Tibial artery (tissue), 4 donors: Measurements from ENCODE around the gene DRAP1.
"Not testable (repeated sequence)": the region's sequence is repeated elsewhere in the genome, so short reads cannot be mapped to it uniquely, and the experiment has no call there.

Experiments used
- DNase-seq, 2 donors: peaks; one replicate each; pipeline ENCODE4 v3.0.0-alpha.2; 2019
- H3K27ac ChIP-seq, 2 donors: fragments of 200-600 bp; sonication (generic) in 1 of 2; 1 replicate in 1 of 2; 2 replicates in 1 of 2; pipeline ENCODE4 v1.5.1; 2018 to 2019; ENCODE audit warnings: mild to moderate bottlenecking in 1 of 2
- H3K27me3 ChIP-seq, 2 donors: fragments of 200-600 bp; sonication (generic) in 1 of 2; one replicate each; pipeline versions ENCODE4 v1.5.1 to v1.6.0; 2016 to 2019
- H3K36me3 ChIP-seq, 3 donors: fragments of 200-600 bp; sonication (generic) in 2 of 3; one replicate each; pipeline ENCODE4 v1.5.1; 2016 to 2019; ENCODE audit warnings: mild to moderate bottlenecking in 2 of 3
- H3K4me1 ChIP-seq, 4 donors: fragments of 200-600 bp; sonication (generic) in 2 of 4; 1 replicate in 3 of 4; 2 replicates in 1 of 4; pipeline ENCODE4 v1.5.1; 2016 to 2019
- H3K4me3 ChIP-seq, 2 donors: fragments of 200-600 bp; sonication (generic) in 1 of 2; 1 replicate in 1 of 2; 2 replicates in 1 of 2; pipeline ENCODE4 v1.5.1; 2018 to 2019; ENCODE audit warnings: mild to moderate bottlenecking in 2 of 2
- H3K9me3 ChIP-seq, 3 donors: fragments of 200-600 bp; sonication (generic) in 1 of 3; one replicate each; pipeline ENCODE4 v1.5.1; 2016 to 2019
- CTCF ChIP-seq, 2 experiments: fragments of 200-600 bp in 1 of 2; fragments of 450-650 bp in 1 of 2; IDR thresholded peaks; one replicate each; pipeline ENCODE4 v1.5.1; 2017 to 2019; ENCODE audit warnings: antibody characterized with exemption in 2 of 2, mild to moderate bottlenecking in 1 of 2, moderate library complexity in 1 of 2
- intact Hi-C: fragments of 100-400 bp; cut with DNase I; formaldehyde crosslinking; loops from one replicate; pipeline ENCODE4 v1.15.0; 2023; ENCODE audit warnings: low total_unique reads

DRAP1 gene

GRCh38 chr11:65890324-65891218 lies 28.7 kb upstream of the DRAP1 start, which contains the start of gene CCDC85B:
Gene CCDC85B (plus strand): TSS chr11:65890673. CDS start chr11:65890784, 111 bp downstream.
- intact Hi-C loops: no loop called here
- Histone ChIP-seq H3K4me3 (peak within 1 kb of the TSS; percentile 61 to 83), H3K9me3 (no peaks in the 10 kb centered on the region), H3K36me3 (peaks cover 0 to 13% (median 4%) of the 10 kb centered on the region in 3 donors), H3K4me1 (peaks cover 6 to 68% (median 55%) of the 10 kb centered on the region in 4 donors), H3K27me3 (no peaks in the 10 kb centered on the region), H3K27ac (peak within 1 kb of the TSS; percentile 93 to 95)
- peak; percentile 99 to 100 for DNase-seq
- peak in 1 of 2 experiments; percentile 33 for TF ChIP-seq CTCF (IDR thresholded peaks at IDR 0.05)

GRCh38 chr11:65891219-65892136 lies 27.7 kb upstream of the DRAP1 start:
- H3K9me3 ChIP-seq: no peaks in the 10 kb centered on the region
- H3K27me3 ChIP-seq: no peaks in the 10 kb centered on the region
- TF ChIP-seq CTCF (IDR thresholded peaks at IDR 0.05): peak in 1 of 2 experiments; percentile 7
- H3K27ac ChIP-seq: peak overlapping the region; percentile 93 to 95
- intact Hi-C loops: no loop called here
- peak; percentile 46 to 80 for DNase-seq
- peak overlapping the region; percentile 61 to 83 for H3K4me3 ChIP-seq
- peaks cover 6 to 64% (median 54%) of the 10 kb centered on the region in 4 donors for H3K4me1 ChIP-seq
- peaks cover 0 to 6% (median 3%) of the 10 kb centered on the region in 3 donors for H3K36me3 ChIP-seq

GRCh38 chr11:65892137-65892540 lies 27.1 kb upstream of the DRAP1 start:
- H3K27me3 ChIP-seq, H3K36me3 ChIP-seq, H3K9me3 ChIP-seq, DNase-seq, intact Hi-C loops: not testable (repeated sequence)
- Histone ChIP-seq H3K27ac (peak overlapping the region; percentile 93 to 95), H3K4me1 (peaks cover 6 to 59% (median 49%) of the 10 kb centered on the region in 4 donors), H3K4me3 (peak overlapping the region; percentile 61 to 83)

GRCh38 chr11:65892661-65893317 lies 26.4 kb upstream of the DRAP1 start:
- TF ChIP-seq CTCF (IDR thresholded peaks at IDR 0.05): no peak
- Histone ChIP-seq H3K4me3 (no peak overlapping the region), H3K4me1 (peaks cover 6 to 52% (median 43%) of the 10 kb centered on the region in 4 donors), H3K27me3 (no peaks in the 10 kb centered on the region), H3K36me3 (no peaks in the 10 kb centered on the region), H3K9me3 (no peaks in the 10 kb centered on the region), H3K27ac (peak overlapping the region; percentile 93 to 95)
- intact Hi-C loops: no loop called here
- DNase-seq: no peak

GRCh38 chr11:65894034-65894591 lies 25.1 kb upstream of the DRAP1 start:
- H3K27me3 ChIP-seq: no peaks in the 10 kb centered on the region
- peak overlapping the region; percentile 93 to 95 for H3K27ac ChIP-seq
- peaks cover 6 to 48% (median 40%) of the 10 kb centered on the region in 4 donors for H3K4me1 ChIP-seq
- peak in 1 of 2 donors; percentile 76 for DNase-seq
- no peaks in the 10 kb centered on the region for H3K36me3 ChIP-seq
- intact Hi-C loops: no loop called here
- peak overlapping the region in 1 of 2 donors; percentile 25 for H3K4me3 ChIP-seq
- H3K9me3 ChIP-seq: no peaks in the 10 kb centered on the region
- no peak for TF ChIP-seq CTCF (IDR thresholded peaks at IDR 0.05)
